A549 (cell line): ENCODE data around the gene LTBP3. TPM values are rescaled to one million over a fixed set of nuclear protein-coding genes. Genes with fewer than 3 reads are reported as not detected.

Experiments
- ATAC-seq, 2 experiments: fragments of 200-7000 bp in 1 of 2; fragments of >200 bp in 1 of 2; cut with Nextera tagmentation in 1 of 2; cut with Tn5 transposase in 1 of 2; 3 replicates each; pipeline versions ENCODE4 v1.8.0 to v1.9.1; 2018 to 2020; ENCODE audit warnings: mild to moderate bottlenecking in 1 of 2, moderate library complexity in 1 of 2
- CTCF ChIA-PET: fragments of 300-600 bp; sonication (Branson Sonifier 250); formaldehyde crosslinking; extraction: SDS; loops from one replicate; lab custom pipeline; 2021; ENCODE audit warnings: antibody characterized with exemption, inconsistent platforms; lab: Yijun Ruan, JAX
- POLR2A ChIA-PET: fragments of 350-600 bp; formaldehyde crosslinking; extraction: SDS; loops from one replicate; lab custom pipeline; 2021; ENCODE audit warnings: antibody characterized with exemption, inconsistent platforms; lab: Yijun Ruan, JAX
- DNase-seq, 2 experiments: peaks; one replicate each; pipeline versions ENCODE4 v3.0.0 to v3.0.0-alpha.2; 2011 to 2016; ENCODE audit warnings: low read depth in 1 of 2, low spot score in 1 of 2
- FAIRE-seq: peaks from 2 replicates; lab custom pipeline; 2011; peaks lifted over from hg19 to GRCh38; lab: Jason Lieb, UNC
- H3K27ac ChIP-seq, 2 experiments: fragments of >200 bp; sonication (Bioruptor Twin); formaldehyde crosslinking; 3 replicates each; pipeline ENCODE4 v1.5.1; 2016 to 2017
- H3K4me1 ChIP-seq: fragments of >200 bp; sonication (Bioruptor Twin); formaldehyde crosslinking; 3 replicates; pipeline ENCODE4 v1.6.1; 2016
- H3K4me2 ChIP-seq: fragments of >200 bp; sonication (Bioruptor Twin); formaldehyde crosslinking; 3 replicates; pipeline ENCODE4 v1.6.1; 2016
- H3K4me3 ChIP-seq: fragments of >200 bp; sonication (Bioruptor Twin); formaldehyde crosslinking; 3 replicates; pipeline ENCODE4 v1.5.1; 2016
- H3K9me3 ChIP-seq: fragments of >200 bp; sonication (Bioruptor Twin); formaldehyde crosslinking; 3 replicates; pipeline ENCODE4 v1.6.1; 2016
- BHLHE40 ChIP-seq: IDR thresholded peaks from 2 replicates; pipeline ENCODE4 v1.6.1; 2012; ENCODE audit warnings: low read depth, low read length, inconsistent platforms
- CEBPB ChIP-seq, 2 experiments: fragments of >200 bp in 1 of 2; sonication (Bioruptor Twin) in 1 of 2; formaldehyde crosslinking in 1 of 2; IDR thresholded peaks; 2 replicates each; pipeline ENCODE4 v1.6.1; 2012 to 2016
- CHD4 ChIP-seq: fragments of 200-600 bp; sonication (generic); IDR thresholded peaks from 2 replicates; pipeline ENCODE4 v1.6.1; 2016; ENCODE audit warnings: antibody characterized with exemption, mild to moderate bottlenecking, borderline replicate concordance
- FOSL2 ChIP-seq, 2 experiments: fragments of 450-650 bp in 1 of 2; fragments of >200 bp in 1 of 2; sonication (Bioruptor Twin) in 1 of 2; formaldehyde crosslinking; IDR thresholded peaks; 2 replicates each; pipeline versions ENCODE4 v1.5.0 to v1.6.1; 2016 to 2020; ENCODE audit warnings: mild to moderate bottlenecking in 1 of 2, moderate library complexity in 1 of 2
- HOXA7 ChIP-seq: fragments of 250-450 bp; sonication (Bioruptor Pico); IDR thresholded peaks from 2 replicates; pipeline ENCODE4 v1.5.0; 2020; ENCODE audit warnings: mild to moderate bottlenecking, moderate library complexity
- HOXB13 ChIP-seq: fragments of 250-450 bp; sonication (Bioruptor Pico); IDR thresholded peaks from 2 replicates; pipeline ENCODE4 v1.5.0; 2020; ENCODE audit warnings: low read depth, mild to moderate bottlenecking, moderate library complexity
- KDM1A ChIP-seq: fragments of 200-600 bp; sonication (generic); IDR thresholded peaks from 2 replicates; pipeline ENCODE4 v1.6.1; 2016; ENCODE audit warnings: low read depth, mild to moderate bottlenecking
- MAFK ChIP-seq: fragments of 450-650 bp; IDR thresholded peaks from 2 replicates; pipeline ENCODE4 v1.6.1; 2014; ENCODE audit not compliant: partially characterized antibody
- MYC ChIP-seq: IDR thresholded peaks from 2 replicates; pipeline ENCODE4 v1.6.1; 2012; ENCODE audit warnings: mild to moderate bottlenecking, inconsistent platforms, low read length, improper control_type of control experiment, borderline replicate concordance
- NFE2L2 ChIP-seq: fragments of 150-350 bp; conservative IDR thresholded peaks from 2 replicates; pipeline ENCODE4 v1.6.1; 2014; ENCODE audit warnings: low read length
- REST ChIP-seq: fragments of 200-600 bp; sonication (generic); IDR thresholded peaks from 2 replicates; pipeline ENCODE4 v1.6.1; 2016; ENCODE audit warnings: antibody characterized with exemption, mild to moderate bottlenecking, moderate library complexity
- RFX5 ChIP-seq: fragments of 450-650 bp; IDR thresholded peaks from 2 replicates; pipeline ENCODE4 v1.7.1; 2014; ENCODE audit warnings: antibody characterized with exemption, mild to moderate bottlenecking, moderate library complexity
- SMC3 ChIP-seq: fragments of >200 bp; sonication (Bioruptor Twin); formaldehyde crosslinking; IDR thresholded peaks from 3 replicates; pipeline ENCODE4 v1.6.1; 2018; ENCODE audit warnings: inconsistent platforms
- TFCP2L1 ChIP-seq: fragments of 250-450 bp; sonication (Bioruptor Pico); IDR thresholded peaks from 2 replicates; pipeline ENCODE4 v1.5.0; 2021; ENCODE audit warnings: mild to moderate bottlenecking
- ZSCAN20 ChIP-seq: fragments of 250-450 bp; sonication (Bioruptor Pico); IDR thresholded peaks from 2 replicates; pipeline ENCODE4 v1.8.0; 2022; ENCODE audit warnings: mild to moderate bottlenecking, moderate library complexity
- WGBS: methylation state at CpG from one replicate; pipeline ENCODE4 v1.1.6; 2017; ENCODE audit errors: missing lambda C conversion rate; 5-methylcytosine and 5-hydroxymethylcytosine counted together
- polyA plus RNA-seq, 4 experiments: library from polyadenylated mRNA; depleted of rRNA in 3 of 4; stranded (reverse); fragments of >200 nt; fragmentation: RNase III in 1 of 4; extraction: RNeasy Plus Mini Kit Qiagen cat#74134 plus additional on column Dnase treatment in 1 of 4; gene quantifications; 2 replicates in 3 of 4; 3 replicates in 1 of 4; pipeline ENCODE4 v1.2.3, GENCODE V29; 2011 to 2017
- TF ChIP-seq, protein P1 (sequence below): fragments of >200 bp; sonication (Bioruptor Twin); formaldehyde crosslinking; IDR thresholded peaks from 2 replicates; pipeline ENCODE4 v1.6.1; 2016

The LTBP3 gene
- polyA plus RNA-seq, 2 of the 4 experiments (the other 2 are of a cell fraction): 28.6 to 123 TPM

- POLR2A ChIA-PET: interaction anchor here (1.4 kb wide), 1 partner anchor 22 kb away, joined by 4 read pairs; the partner anchor contains the start of gene PCNX3
These were observed 34.8 kb upstream of the LTBP3 start for GRCh38 chr11:65592858-65593517.

DNA sequence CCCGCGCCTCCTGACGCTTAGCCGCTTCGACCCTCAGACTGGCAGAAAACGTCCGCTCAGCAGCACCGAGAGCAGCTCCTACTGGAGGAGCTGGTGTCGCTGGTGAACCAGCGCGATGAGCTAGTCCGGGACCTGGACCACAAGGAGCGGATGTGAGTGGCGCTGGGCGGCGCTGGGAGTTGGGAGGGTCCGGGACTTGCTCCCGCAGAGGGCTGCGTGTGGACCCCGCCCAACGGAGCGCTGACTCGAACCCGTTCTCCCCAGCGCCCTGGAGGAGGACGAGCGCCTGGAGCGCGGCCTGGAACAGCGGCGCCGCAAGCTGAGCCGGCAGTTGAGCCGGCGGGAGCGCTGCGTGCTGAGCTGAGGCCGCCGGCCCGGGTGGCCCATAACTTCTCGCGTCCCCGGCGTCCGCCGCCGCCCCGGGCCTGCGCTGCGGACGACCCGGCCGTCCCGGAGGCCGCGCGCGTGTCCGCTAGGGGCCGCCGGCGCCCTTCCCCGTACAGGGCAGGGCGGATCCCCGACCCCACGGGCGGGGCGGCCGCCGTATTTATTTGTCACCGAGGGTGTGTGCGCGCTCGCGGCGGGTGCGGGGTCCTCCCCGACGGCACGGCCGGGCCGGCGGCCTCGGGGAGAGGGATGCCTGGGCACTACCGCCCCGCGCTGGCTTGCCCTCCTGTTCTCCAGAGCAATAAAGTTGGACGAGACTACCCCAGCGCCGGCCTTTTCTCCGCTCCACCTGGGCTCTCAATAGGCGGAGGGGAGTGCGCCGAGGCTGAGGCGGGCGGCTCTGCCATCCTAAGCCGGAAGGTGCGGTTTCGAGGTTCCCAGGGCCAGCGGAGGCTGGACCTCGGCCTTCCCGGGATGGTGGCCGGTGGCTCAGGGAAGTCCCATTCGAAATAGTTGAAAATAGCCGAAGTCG lies 34.0 kb upstream of the LTBP3 start:
- Histone ChIP-seq H3K4me3 (no peak overlapping the region), H3K4me1 (peaks cover 14% of the 10 kb centered on the region), H3K4me2 (no peak overlapping the region), H3K9me3 (no peaks in the 10 kb centered on the region), H3K27ac (no peak overlapping the region)
- FAIRE-seq (no peak), DNase-seq (no peak), ATAC-seq (no peak)
- ChIA-PET CTCF (interaction anchor here (1.0 to 14.6 kb wide), 9 partner anchors 9 to 268 kb away, joined by 3 to 249 read pairs (median 36); partner anchors contain the start of genes EHBP1L1, FAM89B, MAP3K11 and MUS81), POLR2A (interaction anchor here (0.6 to 1.4 kb wide), 3 partner anchors 21 to 84 kb away, joined by 4 to 5 read pairs (median 4); partner anchors contain the start of gene PCNX3)
- TF ChIP-seq TFCP2L1 (CRISPR knock-in tag) (no peak), MAFK (peak; percentile 63)
- WGBS: 95% methylated on average over 95 of the region's 106 CpGs

More at GRCh38 chr11:65592858-65593517, 34.8 kb upstream of the LTBP3 start:
- H3K4me1 ChIP-seq: peaks cover 6% of the 10 kb centered on the region
- no peak for FAIRE-seq
- no peak for DNase-seq
- 88% methylated on average over 20 of the region's 22 CpGs for WGBS
- no peaks in the 10 kb centered on the region for H3K9me3 ChIP-seq
- H3K4me3 ChIP-seq: no peak overlapping the region
- no peak overlapping the region for H3K4me2 ChIP-seq
- no peak for ATAC-seq
- CTCF ChIA-PET: interaction anchor here (0.8 to 14.6 kb wide), 20 partner anchors 9 to 267 kb away, joined by 3 to 249 read pairs (median 5); partner anchors contain the start of genes EHBP1L1, FAM89B, MAP3K11 and MUS81
- TF ChIP-seq BHLHE40 (no peak), HOXB13 (CRISPR knock-in tag) (no peak), MYC (no peak), FOSL2 (IDR thresholded peaks at IDR 0.05) (no peak), FOSL2 (CRISPR knock-in tag; IDR thresholded peaks at IDR 0.05) (no peak)
- H3K27ac ChIP-seq: no peak overlapping the region

- TF ChIP-seq, protein P1, sequence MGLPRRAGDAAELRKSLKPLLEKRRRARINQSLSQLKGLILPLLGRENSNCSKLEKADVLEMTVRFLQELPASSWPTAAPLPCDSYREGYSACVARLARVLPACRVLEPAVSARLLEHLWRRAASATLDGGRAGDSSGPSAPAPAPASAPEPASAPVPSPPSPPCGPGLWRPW: no peak
- TF ChIP-seq KDM1A (no peak), ZSCAN20 (CRISPR knock-in tag) (no peak), RFX5 (no peak), REST (no peak), CHD4 (no peak), SMC3 (no peak), NFE2L2 (no peak), HOXA7 (CRISPR knock-in tag) (no peak), CEBPB (IDR thresholded peaks at IDR 0.05) (no peak), MAFK (no peak)
- Histone ChIP-seq H3K9me3 (no peaks in the 10 kb centered on the region), H3K4me3 (no peak overlapping the region), H3K4me1 (peaks cover 15% of the 10 kb centered on the region), H3K27ac (no peak overlapping the region), H3K4me2 (no peak overlapping the region)
- ChIA-PET CTCF (interaction anchor here (1.2 to 14.6 kb wide), 6 partner anchors 13 to 59 kb away, joined by 3 to 249 read pairs (median 42); partner anchors contain the start of genes EHBP1L1, FAM89B, MAP3K11 and PCNX3), POLR2A (no interaction called here)
- ATAC-seq: no peak
- WGBS: 86% methylated on average over 8 of the region's 8 CpGs
- DNase-seq: no peak
- no peak for FAIRE-seq
These were observed 32.1 kb upstream of the LTBP3 start for GRCh38 chr11:65590240-65590738.
